Activated T-cell treated with anti-CD3 and anti-CD28 coated beads, Interleukin-2, amount 50 U/mL, for 1 hour (primary cell): Measurements from ENCODE around the gene LPAR3.

Experiments used
- DNase-seq: peaks from one replicate; pipeline ENCODE4 v3.0.0-alpha.2; 2020

The LPAR3 gene

GRCh38 chr1:84773195-84773594 lies 119.8 kb downstream of the LPAR3 start:
- no peak for DNase-seq

- DNase-seq, result peak; percentile 76
Observed at GRCh38 chr1:84772428-84772943, 120.5 kb downstream of the LPAR3 start.

- no peak for DNase-seq
Observed at GRCh38 chr1:84771895-84772294, 121.1 kb downstream of the LPAR3 start.

- no peak for DNase-seq
Observed at GRCh38 chr1:84770481-84770880, 122.5 kb downstream of the LPAR3 start.

GRCh38 chr1:84769636-84770035 lies 123.4 kb downstream of the LPAR3 start:
- no peak for DNase-seq

GRCh38 chr1:84768634-84769033 lies 124.4 kb downstream of the LPAR3 start:
- no peak for DNase-seq

- DNase-seq, result no peak
Observed at GRCh38 chr1:84763912-84764680, 128.9 kb downstream of the LPAR3 start.

GRCh38 chr1:84762664-84763063 lies 130.3 kb downstream of the LPAR3 start:
- no peak for DNase-seq
